Stomach (tissue), 4 donors: Measurements from ENCODE around the gene ARHGAP25.

Experiments
- POLR2A ChIP-seq, 4 donors: fragments of 450-650 bp; IDR thresholded peaks; one replicate each; pipeline ENCODE4 v1.6.1; 2016; ENCODE audit warnings: antibody characterized with exemption in 4 of 4, control low read depth in 2 of 4, mild to moderate bottlenecking in 1 of 4, moderate library complexity in 1 of 4
- TF ChIP-seq, protein P1 (sequence below), 7 experiments: fragments of 450-650 bp in 4 of 7; fragments of 200-600 bp in 3 of 7; sonication (generic) in 3 of 7; IDR thresholded peaks; one replicate each; pipeline ENCODE4 v1.5.1; 2016 to 2019; ENCODE audit warnings: antibody characterized with exemption in 7 of 7, control low read depth in 2 of 7, mild to moderate bottlenecking in 1 of 7

DNA sequence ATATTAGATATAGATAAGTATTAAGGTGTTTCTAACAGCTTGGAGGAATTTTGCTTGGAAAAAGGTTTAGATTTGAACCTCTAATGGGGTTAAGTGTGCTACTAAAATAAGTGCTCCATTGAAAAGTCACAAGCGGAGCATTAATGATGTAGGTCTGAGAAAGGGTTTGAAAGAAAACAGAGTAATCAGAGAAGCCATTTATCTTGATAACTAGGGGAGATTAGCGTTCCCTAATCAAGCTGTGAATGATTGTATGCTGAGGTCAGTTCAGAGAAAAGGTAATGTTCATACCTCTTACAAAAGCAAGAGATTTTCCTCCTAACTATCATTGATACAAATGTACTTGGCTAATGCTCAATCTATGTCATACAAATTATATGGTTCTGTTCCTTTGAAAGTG is 1.5 kb downstream of the ARHGAP25 start:
- TF ChIP-seq, protein P1, sequence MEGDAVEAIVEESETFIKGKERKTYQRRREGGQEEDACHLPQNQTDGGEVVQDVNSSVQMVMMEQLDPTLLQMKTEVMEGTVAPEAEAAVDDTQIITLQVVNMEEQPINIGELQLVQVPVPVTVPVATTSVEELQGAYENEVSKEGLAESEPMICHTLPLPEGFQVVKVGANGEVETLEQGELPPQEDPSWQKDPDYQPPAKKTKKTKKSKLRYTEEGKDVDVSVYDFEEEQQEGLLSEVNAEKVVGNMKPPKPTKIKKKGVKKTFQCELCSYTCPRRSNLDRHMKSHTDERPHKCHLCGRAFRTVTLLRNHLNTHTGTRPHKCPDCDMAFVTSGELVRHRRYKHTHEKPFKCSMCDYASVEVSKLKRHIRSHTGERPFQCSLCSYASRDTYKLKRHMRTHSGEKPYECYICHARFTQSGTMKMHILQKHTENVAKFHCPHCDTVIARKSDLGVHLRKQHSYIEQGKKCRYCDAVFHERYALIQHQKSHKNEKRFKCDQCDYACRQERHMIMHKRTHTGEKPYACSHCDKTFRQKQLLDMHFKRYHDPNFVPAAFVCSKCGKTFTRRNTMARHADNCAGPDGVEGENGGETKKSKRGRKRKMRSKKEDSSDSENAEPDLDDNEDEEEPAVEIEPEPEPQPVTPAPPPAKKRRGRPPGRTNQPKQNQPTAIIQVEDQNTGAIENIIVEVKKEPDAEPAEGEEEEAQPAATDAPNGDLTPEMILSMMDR (IDR thresholded peaks at IDR 0.05), result no peak
- TF ChIP-seq POLR2A (IDR thresholded peaks at IDR 0.05), result no peak
